ENCODE measurements around the gene ARHGEF3. TPM values are rescaled to one million over a fixed set of nuclear protein-coding genes. Genes with fewer than 3 reads are reported as not detected.
A peak's percentile ranks its signal among the peaks of the same experiment; 100 is the strongest.

The ARHGEF3 gene
- total RNA-seq, 1 donor from 2014 or later, result 20.9 TPM

GRCh38 chr3:56780936-56781335 lies 20.8 kb downstream of the ARHGEF3 start:
- H3K27me3 Mint-ChIP-seq, result no peaks in the 10 kb centered on the region
- no peak for TF ChIP-seq CTCF (conservative IDR thresholded peaks at IDR 0.05)
- no peaks in the 10 kb centered on the region for H3K9me3 Mint-ChIP-seq
- peaks cover 40% of the 10 kb centered on the region for H3K4me1 Mint-ChIP-seq (ENCODE audit: unreplicated experiment)
- DNase-seq (ENCODE audit: extremely low spot score, unreplicated experiment), result no peak
- no peak overlapping the region for H3K27ac Mint-ChIP-seq
- peaks cover 4% of the 10 kb centered on the region for H3K36me3 Mint-ChIP-seq
- H3K4me3 Mint-ChIP-seq, result no peak overlapping the region

DNA sequence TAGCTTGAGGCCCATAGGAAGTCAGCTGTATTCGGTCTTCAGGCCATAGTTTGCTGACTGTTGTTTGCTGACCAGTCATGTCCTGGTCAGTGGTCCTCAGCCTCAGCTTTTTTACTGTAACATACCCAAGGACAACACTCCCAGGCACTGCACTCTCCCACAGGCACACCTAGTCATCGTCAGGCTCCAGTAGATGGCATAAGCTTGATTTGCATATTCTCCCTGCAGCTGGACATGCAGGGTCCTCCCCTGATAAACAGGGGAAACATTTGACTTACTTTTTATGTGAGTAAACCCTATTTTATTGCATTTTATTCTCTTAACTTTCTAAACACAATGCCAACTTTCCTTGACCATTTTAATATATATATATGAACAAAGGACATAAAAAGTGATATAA lies 22.9 kb downstream of the ARHGEF3 start:
- no peak for TF ChIP-seq CTCF (conservative IDR thresholded peaks at IDR 0.05)
- no peaks in the 10 kb centered on the region for H3K27me3 Mint-ChIP-seq
- peaks cover 6% of the 10 kb centered on the region for H3K36me3 Mint-ChIP-seq
- H3K4me1 Mint-ChIP-seq (ENCODE audit: unreplicated experiment), result peaks cover 49% of the 10 kb centered on the region
- H3K27ac Mint-ChIP-seq, result no peak overlapping the region
- no peaks in the 10 kb centered on the region for H3K9me3 Mint-ChIP-seq
- no peak for DNase-seq (ENCODE audit: extremely low spot score, unreplicated experiment)
- H3K4me3 Mint-ChIP-seq, result no peak overlapping the region

- no peaks in the 10 kb centered on the region for H3K9me3 Mint-ChIP-seq
- no peak for DNase-seq (ENCODE audit: extremely low spot score, unreplicated experiment)
- no peak for TF ChIP-seq CTCF (conservative IDR thresholded peaks at IDR 0.05)
- peaks cover 18% of the 10 kb centered on the region for H3K36me3 Mint-ChIP-seq
- no peak overlapping the region for H3K4me3 Mint-ChIP-seq
- no peaks in the 10 kb centered on the region for H3K27me3 Mint-ChIP-seq
- H3K4me1 Mint-ChIP-seq (ENCODE audit: unreplicated experiment), result peaks cover 49% of the 10 kb centered on the region
- H3K27ac Mint-ChIP-seq, result no peak overlapping the region
Observed at GRCh38 chr3:56776556-56776950, 25.2 kb downstream of the ARHGEF3 start.

- Mint-ChIP-seq H3K27me3 (no peaks in the 10 kb centered on the region), H3K27ac (peak overlapping the region; percentile 73), H3K36me3 (peaks cover 23% of the 10 kb centered on the region), H3K4me3 (peak overlapping the region; percentile 57), H3K4me1 (ENCODE audit: unreplicated experiment) (peaks cover 53% of the 10 kb centered on the region), H3K9me3 (no peaks in the 10 kb centered on the region)
- no peak for TF ChIP-seq CTCF (conservative IDR thresholded peaks at IDR 0.05)
- no peak for DNase-seq (ENCODE audit: extremely low spot score, unreplicated experiment)
Observed at GRCh38 chr3:56775838-56776555, 25.8 kb downstream of the ARHGEF3 start.

DNA sequence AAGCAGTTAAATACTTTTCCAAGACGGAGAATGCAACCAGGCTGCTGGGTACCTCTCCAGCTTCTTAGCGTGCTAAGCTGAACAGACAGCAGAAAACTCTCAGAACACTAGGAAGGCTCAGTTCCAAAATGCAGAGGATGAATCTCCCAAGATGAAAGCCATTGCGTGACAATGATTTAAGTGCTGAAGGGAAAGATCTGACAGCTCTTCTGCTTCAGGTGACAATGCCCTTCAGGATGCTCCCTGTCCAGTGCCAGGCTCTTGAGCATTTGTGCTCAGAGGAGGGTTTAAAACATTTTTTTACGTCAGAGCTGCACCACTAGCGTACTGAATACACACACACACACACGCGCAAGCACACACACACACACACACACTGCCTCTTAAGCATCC lies 26.3 kb downstream of the ARHGEF3 start:
- Mint-ChIP-seq H3K9me3 (no peaks in the 10 kb centered on the region), H3K4me3 (peak overlapping the region; percentile 57)

More for the DNA sequence above, 26.3 kb downstream of the ARHGEF3 start:
- Mint-ChIP-seq H3K4me1 (ENCODE audit: unreplicated experiment) (peaks cover 53% of the 10 kb centered on the region), H3K27ac (peak overlapping the region; percentile 73), H3K27me3 (no peaks in the 10 kb centered on the region), H3K36me3 (peaks cover 23% of the 10 kb centered on the region)
- DNase-seq (ENCODE audit: extremely low spot score, unreplicated experiment), result no peak
- TF ChIP-seq CTCF (conservative IDR thresholded peaks at IDR 0.05), result no peak

Measured in type B pancreatic cell (in vitro differentiated cells).